ENCODE results near the gene CAPNS1.

The CAPNS1 gene

GRCh38 chr19:36198119-36198518 lies 58.3 kb downstream of the CAPNS1 start:
- Histone ChIP-seq H3K4me3 (ENCODE audit: low read length) (no peak overlapping the region), H3K9ac (ENCODE audit: low read length) (no peak overlapping the region)

More at GRCh38 chr19:36198119-36198518, 58.3 kb downstream of the CAPNS1 start:
- Histone ChIP-seq H3K36me3 (ENCODE audit: control insufficient read depth, insufficient read depth, low read length, severe bottlenecking) (peaks cover 15% of the 10 kb centered on the region), H3K4me1 (ENCODE audit: control insufficient read depth, insufficient read depth, low read length) (no peaks in the 10 kb centered on the region), H3K27me3 (replicated peaks; ENCODE audit: control insufficient read depth, insufficient read depth, low read length) (no peaks in the 10 kb centered on the region), H3K9me3 (ENCODE audit: control insufficient read depth, low read length) (no peaks in the 10 kb centered on the region)
- no peak for DNase-seq (ENCODE audit: low read depth)
